CD14-positive monocyte (primary cell): ENCODE results near the gene OLFM1. TPM values are rescaled to one million over a fixed set of nuclear protein-coding genes. Genes with fewer than 3 reads are reported as not detected.

Experiments
- DNase-seq, 3 donors: peaks; one replicate each; pipeline ENCODE4 v3.0.0-alpha.2; 2011 to 2022
- H2AFZ ChIP-seq: 2 replicates; pipeline ENCODE4 v1.6.0; 2012; ENCODE audit warnings: mild to moderate bottlenecking, low read depth, low read length, inconsistent platforms; ENCODE audit not compliant: insufficient read depth, poor library complexity, severe bottlenecking
- H3K27ac ChIP-seq, 2 donors: 1 replicate in 1 of 2; 2 replicates in 1 of 2; pipeline ENCODE4 v1.5.1; 2012 to 2013; ENCODE audit warnings: low read length in 2 of 2, control low read depth in 1 of 2, inconsistent platforms in 1 of 2, low read depth in 1 of 2, mild to moderate bottlenecking in 1 of 2
- H3K27me3 ChIP-seq, 2 donors: one replicate each; pipeline versions ENCODE4 v1.6.0 to v1.6.1; 2011 to 2013; ENCODE audit warnings: low read length in 2 of 2; ENCODE audit not compliant: control insufficient read depth in 2 of 2, insufficient read depth in 2 of 2
- H3K36me3 ChIP-seq, 2 donors: replicated peaks in 1 of 2; 1 replicate in 1 of 2; 2 replicates in 1 of 2; pipeline versions ENCODE4 v1.5.1 to v1.6.1; 2012 to 2013; ENCODE audit warnings: low read length in 2 of 2, control low read depth in 1 of 2, inconsistent platforms in 1 of 2, mild to moderate bottlenecking in 1 of 2; ENCODE audit not compliant: insufficient read depth in 2 of 2, control insufficient read depth in 1 of 2
- H3K4me1 ChIP-seq, 2 donors: 1 replicate in 1 of 2; 2 replicates in 1 of 2; pipeline versions ENCODE4 v1.5.1 to v1.6.1; 2012 to 2013; ENCODE audit warnings: low read length in 2 of 2, control low read depth in 1 of 2, inconsistent platforms in 1 of 2, mild to moderate bottlenecking in 1 of 2, moderate library complexity in 1 of 2; ENCODE audit not compliant: insufficient read depth in 2 of 2, control insufficient read depth in 1 of 2
- H3K4me2 ChIP-seq: replicated peaks from 2 replicates; pipeline ENCODE3; 2012; ENCODE audit warnings: low read length, moderate library complexity, mild to moderate bottlenecking; ENCODE audit not compliant: poor library complexity, severe bottlenecking; ENCODE audit errors: extremely low read depth
- H3K4me3 ChIP-seq, 3 experiments: fragments of 200-600 bp in 1 of 3; sonication (generic) in 1 of 3; replicated peaks in 1 of 3; 1 replicate in 2 of 3; 2 replicates in 1 of 3; pipeline ENCODE4 v1.5.1; 2011 to 2013; ENCODE audit warnings: low read length in 3 of 3, mild to moderate bottlenecking in 3 of 3, control low read depth in 2 of 3, low read depth in 2 of 3, inconsistent platforms in 1 of 3, moderate library complexity in 1 of 3
- H3K79me2 ChIP-seq: 2 replicates; pipeline ENCODE4 v1.6.0; 2012; ENCODE audit warnings: mild to moderate bottlenecking, control low read depth, inconsistent platforms, low read length, moderate library complexity; ENCODE audit not compliant: insufficient read depth
- H3K9ac ChIP-seq: 2 replicates; pipeline ENCODE4 v1.6.0; 2017; ENCODE audit warnings: low read length, mild to moderate bottlenecking; ENCODE audit not compliant: insufficient read depth, poor library complexity, severe bottlenecking
- H3K9me3 ChIP-seq, 2 donors: replicated peaks in 1 of 2; 1 replicate in 1 of 2; 2 replicates in 1 of 2; pipeline versions ENCODE4 v1.5.1 to v1.6.1; 2012 to 2013; ENCODE audit warnings: low read length in 2 of 2, control low read depth in 1 of 2; ENCODE audit not compliant: control insufficient read depth in 1 of 2, insufficient read depth in 1 of 2
- H4K20me1 ChIP-seq: 2 replicates; pipeline ENCODE4 v1.6.0; 2012; ENCODE audit warnings: mild to moderate bottlenecking, low read length, control low read depth, moderate library complexity; ENCODE audit not compliant: insufficient read depth
- H3K27ac Mint-ChIP-seq, 7 donors: one replicate each; pipeline ENCODE4 v1.8.0; 2020; ENCODE audit warnings: mild to moderate bottlenecking in 7 of 7, mixed read lengths in 7 of 7, moderate library complexity in 6 of 7, inconsistent platforms in 2 of 7
- H3K27me3 Mint-ChIP-seq, 3 donors: one replicate each; pipeline ENCODE4 v1.8.0; 2021 to 2022; ENCODE audit warnings: low read depth in 3 of 3, mild to moderate bottlenecking in 3 of 3, mixed read lengths in 3 of 3, moderate library complexity in 3 of 3, inconsistent platforms in 1 of 3
- H3K36me3 Mint-ChIP-seq, 2 donors: one replicate each; pipeline ENCODE4 v1.8.0; 2020; ENCODE audit warnings: mixed read lengths in 2 of 2, inconsistent platforms in 1 of 2, mild to moderate bottlenecking in 1 of 2
- H3K4me1 Mint-ChIP-seq: one replicate; pipeline ENCODE4 v1.8.0; 2020; ENCODE audit warnings: mild to moderate bottlenecking, mixed read lengths
- H3K4me3 Mint-ChIP-seq, 2 donors: one replicate each; pipeline ENCODE4 v1.8.0; 2020; ENCODE audit warnings: mild to moderate bottlenecking in 2 of 2, mixed read lengths in 2 of 2, moderate library complexity in 1 of 2
- H3K9me3 Mint-ChIP-seq, 7 donors: one replicate each; pipeline ENCODE4 v1.8.0; 2020 to 2022; ENCODE audit warnings: mixed read lengths in 7 of 7, mild to moderate bottlenecking in 6 of 7, moderate library complexity in 6 of 7, inconsistent platforms in 2 of 7
- WGBS: methylation state at CpG from one replicate; pipeline ENCODE4 v1.1.5; 2013; ENCODE audit warnings: missing lambda C conversion rate; ENCODE audit not compliant: insufficient coverage; 5-methylcytosine and 5-hydroxymethylcytosine counted together
- intact Hi-C, 2 donors: fragments of 100-400 bp; cut with micrococcal nuclease; formaldehyde crosslinking; loops; one replicate each; pipeline versions ENCODE4 v1.15.0 to v1.15.1; 2023
- polyA plus RNA-seq, 3 donors: library from polyadenylated mRNA; depleted of rRNA in 1 of 3; unstranded in 2 of 3; stranded (reverse) in 1 of 3; fragments of 300-500 nt in 2 of 3; fragments of >200 nt in 1 of 3; fragmentation: Illumina TruSeq in 2 of 3; gene quantifications; 1 replicate in 2 of 3; 2 replicates in 1 of 3; pipeline ENCODE4 v1.2.3, GENCODE V29; 2012 to 2021
- TF ChIP-seq, protein P1 (sequence below): fragments of 200-600 bp; IDR thresholded peaks from one replicate; pipeline ENCODE4 v1.8.0; 2022; ENCODE audit warnings: antibody characterized with exemption, mild to moderate bottlenecking

Gene OLFM1
- polyA plus RNA-seq, 3 donors: 7.6 to 10.9 (median 9.4) TPM

DNA sequence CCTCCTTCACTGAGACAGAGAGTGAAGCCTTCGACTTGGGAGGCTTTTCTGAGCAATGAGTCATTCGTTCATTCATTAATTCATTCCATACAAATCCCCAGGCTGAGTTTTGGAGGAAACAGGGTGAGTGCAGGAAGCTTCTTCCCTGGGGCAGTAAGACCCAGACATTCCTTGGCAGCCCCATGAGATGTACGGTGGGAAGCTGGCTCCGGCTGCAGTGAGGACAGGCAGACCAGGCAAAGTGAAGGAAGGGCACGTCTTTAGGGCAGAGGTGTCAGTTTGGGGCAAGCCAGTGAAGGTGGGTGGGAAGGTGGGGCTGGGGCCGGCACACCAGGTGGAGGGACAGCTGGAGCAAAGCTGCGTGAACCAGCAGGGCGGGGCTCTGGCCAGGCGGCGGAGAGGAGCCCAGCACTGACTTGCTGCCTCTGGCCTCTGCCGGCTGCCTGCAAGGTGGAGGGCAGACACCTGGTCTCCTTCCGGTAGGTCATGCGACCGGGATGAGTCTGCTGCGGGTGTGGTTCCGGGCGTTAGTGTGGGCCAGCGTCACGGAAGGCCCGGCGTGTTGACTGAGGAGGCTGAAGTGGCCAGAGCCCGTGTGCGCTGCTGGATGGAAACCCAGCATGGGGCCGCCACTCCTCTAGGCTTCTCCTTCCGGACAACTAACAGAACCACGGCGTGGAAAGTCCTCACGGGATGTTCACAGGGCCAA lies 16.6 kb downstream of the OLFM1 start:
- H3K27ac ChIP-seq: no peak overlapping the region
- Mint-ChIP-seq H3K9me3 (peaks cover 0 to 5% (median 0%) of the 10 kb centered on the region in 7 donors), H3K4me1 (no peaks in the 10 kb centered on the region), H3K27ac (peak overlapping the region in 1 of 7 donors; percentile 5), H3K4me3 (no peak overlapping the region), H3K27me3 (peaks cover 30 to 60% (median 33%) of the 10 kb centered on the region in 3 donors), H3K36me3 (no peaks in the 10 kb centered on the region)
- no peak overlapping the region for H3K4me3 ChIP-seq
- H2AFZ ChIP-seq: no peak overlapping the region
- 74% methylated on average over 25 of the region's 28 CpGs for WGBS
- peaks cover 3% of the 10 kb centered on the region for H4K20me1 ChIP-seq
- no peaks in the 10 kb centered on the region for H3K4me1 ChIP-seq
- no peak overlapping the region for H3K4me2 ChIP-seq
- TF ChIP-seq, protein P1, sequence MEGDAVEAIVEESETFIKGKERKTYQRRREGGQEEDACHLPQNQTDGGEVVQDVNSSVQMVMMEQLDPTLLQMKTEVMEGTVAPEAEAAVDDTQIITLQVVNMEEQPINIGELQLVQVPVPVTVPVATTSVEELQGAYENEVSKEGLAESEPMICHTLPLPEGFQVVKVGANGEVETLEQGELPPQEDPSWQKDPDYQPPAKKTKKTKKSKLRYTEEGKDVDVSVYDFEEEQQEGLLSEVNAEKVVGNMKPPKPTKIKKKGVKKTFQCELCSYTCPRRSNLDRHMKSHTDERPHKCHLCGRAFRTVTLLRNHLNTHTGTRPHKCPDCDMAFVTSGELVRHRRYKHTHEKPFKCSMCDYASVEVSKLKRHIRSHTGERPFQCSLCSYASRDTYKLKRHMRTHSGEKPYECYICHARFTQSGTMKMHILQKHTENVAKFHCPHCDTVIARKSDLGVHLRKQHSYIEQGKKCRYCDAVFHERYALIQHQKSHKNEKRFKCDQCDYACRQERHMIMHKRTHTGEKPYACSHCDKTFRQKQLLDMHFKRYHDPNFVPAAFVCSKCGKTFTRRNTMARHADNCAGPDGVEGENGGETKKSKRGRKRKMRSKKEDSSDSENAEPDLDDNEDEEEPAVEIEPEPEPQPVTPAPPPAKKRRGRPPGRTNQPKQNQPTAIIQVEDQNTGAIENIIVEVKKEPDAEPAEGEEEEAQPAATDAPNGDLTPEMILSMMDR: no peak
- no peaks in the 10 kb centered on the region for H3K79me2 ChIP-seq
- H3K9me3 ChIP-seq: no peaks in the 10 kb centered on the region
- no peak overlapping the region for H3K9ac ChIP-seq
- no peaks in the 10 kb centered on the region for H3K36me3 ChIP-seq
- no peak for DNase-seq
- intact Hi-C loops: no loop called here
- peaks cover 0 to 24% of the 10 kb centered on the region in 2 donors for H3K27me3 ChIP-seq

DNA sequence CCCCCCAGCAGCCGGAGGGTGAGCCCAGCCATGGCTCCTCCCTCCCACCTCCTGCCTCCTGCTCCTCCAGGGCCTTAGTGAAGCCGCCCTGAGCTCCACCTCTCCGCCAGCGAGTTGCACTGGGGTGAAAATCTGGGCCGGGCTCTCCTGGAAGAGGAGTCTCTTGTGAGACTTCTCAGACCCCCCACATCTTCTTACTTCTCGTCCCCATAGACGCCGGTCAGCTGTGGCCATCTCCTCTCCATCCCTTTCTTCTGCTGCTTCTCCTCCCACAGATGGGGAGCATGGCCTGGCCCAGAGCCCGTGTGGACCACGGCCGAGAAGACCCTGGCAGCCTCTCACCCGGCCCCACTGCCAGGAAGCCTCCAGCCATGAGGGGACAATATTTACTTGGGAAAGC lies 17.3 kb downstream of the OLFM1 start:
- WGBS: 66% methylated on average over 9 of the region's 12 CpGs
- Histone ChIP-seq H3K9me3 (no peaks in the 10 kb centered on the region), H3K27ac (no peak overlapping the region), H4K20me1 (peaks cover 3% of the 10 kb centered on the region), H3K4me1 (no peaks in the 10 kb centered on the region), H3K4me3 (no peak overlapping the region), H3K4me2 (no peak overlapping the region), H3K9ac (no peak overlapping the region), H3K36me3 (no peaks in the 10 kb centered on the region), H2AFZ (no peak overlapping the region), H3K27me3 (peaks cover 0 to 25% of the 10 kb centered on the region in 2 donors), H3K79me2 (no peaks in the 10 kb centered on the region)
- intact Hi-C loops: no loop called here
- H3K36me3 Mint-ChIP-seq: no peaks in the 10 kb centered on the region
- TF ChIP-seq, protein P1: no peak
- H3K27me3 Mint-ChIP-seq: peaks cover 37 to 60% (median 39%) of the 10 kb centered on the region in 3 donors
- H3K27ac Mint-ChIP-seq: peak overlapping the region in 1 of 7 donors; percentile 64
- H3K9me3 Mint-ChIP-seq: peaks cover 0 to 5% (median 0%) of the 10 kb centered on the region in 7 donors
- no peak for DNase-seq
- no peak overlapping the region for H3K4me3 Mint-ChIP-seq
- H3K4me1 Mint-ChIP-seq: no peaks in the 10 kb centered on the region
